PC-3 (cell line): ENCODE data around the gene OOEP. TPM values are rescaled to one million over a fixed set of nuclear protein-coding genes. Genes with fewer than 3 reads are reported as not detected.

Experiments used
- ATAC-seq: fragments of 200-7000 bp; cut with Tn5 transposase; 2 replicates; pipeline ENCODE4 v1.9.1; 2020; ENCODE audit warnings: mild to moderate bottlenecking, moderate library complexity
- BruUV-seq: library from RNA; stranded (reverse); fragments of 400-500 nt; replicated peaks from 2 replicates; lab custom pipeline; 2021; lab: Mats Ljungman, UMichigan
- CTCF ChIA-PET: fragments of 300-600 bp; sonication (Branson Sonifier 250); formaldehyde crosslinking; loops from one replicate; lab custom pipeline; 2022; ENCODE audit warnings: antibody characterized with exemption; lab: Charles Lee
- POLR2A ChIA-PET: fragments of 300-600 bp; sonication (Branson Sonifier 250); formaldehyde crosslinking; loops from one replicate; lab custom pipeline; 2022; ENCODE audit warnings: antibody characterized with exemption; ENCODE audit not compliant: unreplicated experiment; lab: Charles Lee
- DNase-seq: peaks from one replicate; pipeline ENCODE4 v3.0.0-alpha.2; 2015
- H2AFZ ChIP-seq: fragments of 300-600 bp; sonication (generic); 2 replicates; pipeline ENCODE4 v1.6.0; 2016; ENCODE audit warnings: antibody characterized with exemption, low read length
- H3F3A ChIP-seq: fragments of 300-600 bp; sonication (generic); one replicate; pipeline ENCODE4 v1.6.0; 2017; ENCODE audit warnings: antibody characterized with exemption, low read length, control low read depth, mild to moderate bottlenecking; ENCODE audit not compliant: unreplicated experiment
- H3K27ac ChIP-seq: fragments of 300-600 bp; sonication (generic); 2 replicates; pipeline ENCODE4 v1.5.1; 2016; ENCODE audit warnings: mild to moderate bottlenecking, low read length
- H3K27me3 ChIP-seq: fragments of 300-600 bp; sonication (generic); 2 replicates; pipeline ENCODE4 v1.6.1; 2016; ENCODE audit warnings: low read length, mixed read lengths
- H3K36me3 ChIP-seq: fragments of 300-600 bp; sonication (generic); 2 replicates; pipeline ENCODE4 v1.6.1; 2016; ENCODE audit warnings: low read depth, mixed run types, low read length, mixed read lengths
- H3K4me1 ChIP-seq: fragments of 300-600 bp; sonication (generic); 2 replicates; pipeline ENCODE4 v1.5.1; 2016; ENCODE audit warnings: low read length; ENCODE audit not compliant: insufficient read depth
- H3K4me2 ChIP-seq: fragments of 300-600 bp; sonication (generic); 2 replicates; pipeline ENCODE4 v1.6.0; 2016; ENCODE audit warnings: low read length
- H3K4me3 ChIP-seq: fragments of 300-600 bp; sonication (generic); 2 replicates; pipeline ENCODE4 v1.5.1; 2016; ENCODE audit warnings: mild to moderate bottlenecking, low read length, mixed read lengths
- H3K79me2 ChIP-seq: fragments of 300-600 bp; sonication (generic); 2 replicates; pipeline ENCODE4 v1.6.1; 2017; ENCODE audit warnings: low read length, mixed read lengths
- H3K9ac ChIP-seq: fragments of 300-600 bp; sonication (generic); 2 replicates; pipeline ENCODE4 v1.6.0; 2016; ENCODE audit warnings: mild to moderate bottlenecking, low read length
- H3K9me2 ChIP-seq: fragments of 300-600 bp; sonication (generic); replicated peaks from 2 replicates; pipeline ENCODE4 v1.6.1; 2016; ENCODE audit warnings: mixed run types, low read length, mixed read lengths
- H3K9me3 ChIP-seq: fragments of 300-600 bp; sonication (generic); 2 replicates; pipeline ENCODE4 v1.6.1; 2016; ENCODE audit warnings: low read length, mixed read lengths
- H4K20me1 ChIP-seq: fragments of 300-600 bp; sonication (generic); 2 replicates; pipeline ENCODE4 v1.6.1; 2016; ENCODE audit warnings: low read length, mixed read lengths
- CTCF ChIP-seq: fragments of 300-600 bp; sonication (generic); conservative IDR thresholded peaks from 2 replicates; pipeline ENCODE4 v1.5.1; 2017; ENCODE audit warnings: antibody characterized with exemption, low read depth, mild to moderate bottlenecking, low read length
- EZH2 ChIP-seq: fragments of 300-600 bp; sonication (generic); IDR thresholded peaks from one replicate; pipeline ENCODE4 v1.6.1; 2017; ENCODE audit warnings: antibody characterized with exemption, mild to moderate bottlenecking, low read length; ENCODE audit not compliant: unreplicated experiment
- EZH2phosphoT487 ChIP-seq: fragments of 300-600 bp; sonication (generic); IDR thresholded peaks from 2 replicates; pipeline ENCODE4 v1.6.1; 2018; ENCODE audit warnings: mild to moderate bottlenecking, antibody characterized with exemption, low read length, borderline replicate concordance
- intact Hi-C: fragments of 100-400 bp; cut with micrococcal nuclease; formaldehyde crosslinking; loops from 2 replicates; pipeline ENCODE4 v1.9.0; 2023
- total RNA-seq: library from RNA; depleted of rRNA; stranded (reverse); fragments of >200 nt; gene quantifications from 2 replicates; pipeline ENCODE4 v1.2.3, GENCODE V29; 2014

OOEP gene
- total RNA-seq, 1 experiment from 2014 or later, result not detected

GRCh38 chr6:73372516-73372915, 2.8 kb upstream of the OOEP start:
- CTCF ChIA-PET, result no interaction called here
- no peaks in the 10 kb centered on the region for H3K36me3 ChIP-seq
- H3K27me3 ChIP-seq, result no peaks in the 10 kb centered on the region

GRCh38 chr6:73371984-73372383, 2.3 kb upstream of the OOEP start:
- ChIA-PET CTCF (no interaction called here), POLR2A (no interaction called here)
- TF ChIP-seq CTCF (no peak), EZH2phosphoT487 (no peak), EZH2 (no peak)
- no peaks in the 10 kb centered on the region for H3K79me2 ChIP-seq
- no peaks in the 10 kb centered on the region for H3K4me1 ChIP-seq
- no peak overlapping the region for H3K4me3 ChIP-seq
- H4K20me1 ChIP-seq, result no peaks in the 10 kb centered on the region
- H2AFZ ChIP-seq, result no peak overlapping the region
- H3F3A ChIP-seq, result no peaks in the 10 kb centered on the region
- no peaks in the 10 kb centered on the region for H3K9me2 ChIP-seq
- no peak overlapping the region for H3K9ac ChIP-seq
- no peaks in the 10 kb centered on the region for H3K9me3 ChIP-seq
- no peak for DNase-seq
- H3K36me3 ChIP-seq, result no peaks in the 10 kb centered on the region
- no peak for ATAC-seq
- H3K27ac ChIP-seq, result no peak overlapping the region
- H3K4me2 ChIP-seq, result no peak overlapping the region
- intact Hi-C loops, result no loop called here
- BruUV-seq, result no TSS peak
- no peaks in the 10 kb centered on the region for H3K27me3 ChIP-seq

More at GRCh38 chr6:73372516-73372915, 2.8 kb upstream of the OOEP start:
- no peaks in the 10 kb centered on the region for H3K79me2 ChIP-seq
- no peaks in the 10 kb centered on the region for H3K9me2 ChIP-seq
- H2AFZ ChIP-seq, result no peak overlapping the region
- no peaks in the 10 kb centered on the region for H3K4me1 ChIP-seq
- no peaks in the 10 kb centered on the region for H3K9me3 ChIP-seq
- intact Hi-C loops, result no loop called here
- POLR2A ChIA-PET, result no interaction called here
- no peak overlapping the region for H3K4me2 ChIP-seq
- TF ChIP-seq CTCF (no peak), EZH2phosphoT487 (no peak), EZH2 (no peak)
- ATAC-seq (no peak), DNase-seq (no peak)
- H3K9ac ChIP-seq, result no peak overlapping the region
- no peaks in the 10 kb centered on the region for H4K20me1 ChIP-seq
- no TSS peak for BruUV-seq
- H3K4me3 ChIP-seq, result no peak overlapping the region
- no peak overlapping the region for H3K27ac ChIP-seq
- H3F3A ChIP-seq, result no peaks in the 10 kb centered on the region

GRCh38 chr6:73369157-73369556, 540 bp downstream of the OOEP start:
- Histone ChIP-seq H3K4me1 (no peaks in the 10 kb centered on the region), H3K4me3 (no peak overlapping the region), H3K27ac (no peak overlapping the region), H3K36me3 (no peaks in the 10 kb centered on the region), H3K27me3 (no peaks in the 10 kb centered on the region), H3K9me3 (no peaks in the 10 kb centered on the region), H3K9me2 (no peaks in the 10 kb centered on the region), H4K20me1 (no peaks in the 10 kb centered on the region), H2AFZ (no peak overlapping the region), H3K79me2 (no peaks in the 10 kb centered on the region), H3K9ac (no peak overlapping the region), H3F3A (no peaks in the 10 kb centered on the region), H3K4me2 (no peak overlapping the region)
- ATAC-seq (no peak), DNase-seq (no peak)
- BruUV-seq, result no TSS peak
- CTCF ChIA-PET, result no interaction called here
- TF ChIP-seq EZH2phosphoT487, result no peak
- TF ChIP-seq EZH2, result no peak
- no peak for TF ChIP-seq CTCF
- intact Hi-C loops, result no loop called here
- POLR2A ChIA-PET, result no interaction called here
